Smooth muscle cell (in vitro differentiated cells): ENCODE data around the gene TMEM192. TPM values are rescaled to one million over a fixed set of nuclear protein-coding genes. Genes with fewer than 3 reads are reported as not detected.

ENCODE experiments used
- DNase-seq: peaks from one replicate; lab custom pipeline; 2025; ENCODE audit not compliant: unreplicated experiment; lab: John Stamatoyannopoulos, UW
- H2AFZ ChIP-seq: fragments of 200-600 bp; sonication (generic); 2 replicates; pipeline ENCODE4 v1.6.0; 2016; ENCODE audit warnings: antibody characterized with exemption, low read depth, mild to moderate bottlenecking
- H3F3A ChIP-seq: fragments of 200-600 bp; sonication (generic); 2 replicates; pipeline ENCODE4 v1.6.0; 2017; ENCODE audit warnings: antibody characterized with exemption, low read depth
- H3K27ac ChIP-seq: fragments of 200-600 bp; sonication (generic); 2 replicates; pipeline ENCODE4 v1.5.1; 2016; ENCODE audit warnings: low read depth, mild to moderate bottlenecking
- H3K27me3 ChIP-seq: fragments of 200-600 bp; sonication (generic); 2 replicates; pipeline ENCODE4 v1.6.1; 2016; ENCODE audit warnings: low read depth, mild to moderate bottlenecking
- H3K36me3 ChIP-seq: fragments of 200-600 bp; sonication (generic); 2 replicates; pipeline ENCODE4 v1.5.1; 2016; ENCODE audit warnings: low read depth
- H3K4me1 ChIP-seq: fragments of 200-600 bp; sonication (generic); 2 replicates; pipeline ENCODE4 v1.5.1; 2016; ENCODE audit warnings: low read depth
- H3K4me2 ChIP-seq: fragments of 200-600 bp; sonication (generic); 2 replicates; pipeline ENCODE4 v1.6.0; 2016; ENCODE audit warnings: mild to moderate bottlenecking
- H3K4me3 ChIP-seq: fragments of 200-600 bp; sonication (generic); 2 replicates; pipeline ENCODE4 v1.5.1; 2016; ENCODE audit warnings: mild to moderate bottlenecking
- H3K79me2 ChIP-seq: fragments of 200-600 bp; sonication (generic); 2 replicates; pipeline ENCODE4 v1.6.0; 2016; ENCODE audit warnings: low read depth, mild to moderate bottlenecking
- H3K9ac ChIP-seq: fragments of 200-600 bp; sonication (generic); 2 replicates; pipeline ENCODE4 v1.6.0; 2016; ENCODE audit warnings: low read depth
- H3K9me3 ChIP-seq: fragments of 200-600 bp; sonication (generic); replicated peaks from 2 replicates; pipeline ENCODE4 v1.5.1; 2016; ENCODE audit warnings: low read depth
- H4K20me1 ChIP-seq: fragments of 200-600 bp; sonication (generic); 2 replicates; pipeline ENCODE4 v1.6.0; 2016; ENCODE audit warnings: low read depth
- WGBS: methylation state at CpG from one replicate; pipeline ENCODE4 v1.1.7; 2016; ENCODE audit warnings: low lambda C conversion rate; 5-methylcytosine and 5-hydroxymethylcytosine counted together
- polyA plus RNA-seq: library from polyadenylated mRNA; unstranded; fragments of >200 nt; fragmentation: Nextera tagmentation; extraction: Ambion mirVana; gene quantifications from 2 replicates; pipeline ENCODE4 v1.2.1, GENCODE V29; 2016
- total RNA-seq: library from RNA; depleted of rRNA; stranded (reverse); fragments of >200 nt; gene quantifications from 2 replicates; pipeline ENCODE4 v1.2.3, GENCODE V29; 2014
- TF ChIP-seq, protein P1 (sequence below): fragments of 200-600 bp; sonication (generic); IDR thresholded peaks from 2 replicates; pipeline ENCODE4 v1.5.1; 2017; ENCODE audit warnings: borderline replicate concordance, mild to moderate bottlenecking, antibody characterized with exemption; ENCODE audit not compliant: insufficient read depth, poor library complexity, severe bottlenecking

Gene TMEM192
- total and polyA plus RNA-seq, 2 experiments from 2014 or later: 6.2 to 11.0 TPM

DNA sequence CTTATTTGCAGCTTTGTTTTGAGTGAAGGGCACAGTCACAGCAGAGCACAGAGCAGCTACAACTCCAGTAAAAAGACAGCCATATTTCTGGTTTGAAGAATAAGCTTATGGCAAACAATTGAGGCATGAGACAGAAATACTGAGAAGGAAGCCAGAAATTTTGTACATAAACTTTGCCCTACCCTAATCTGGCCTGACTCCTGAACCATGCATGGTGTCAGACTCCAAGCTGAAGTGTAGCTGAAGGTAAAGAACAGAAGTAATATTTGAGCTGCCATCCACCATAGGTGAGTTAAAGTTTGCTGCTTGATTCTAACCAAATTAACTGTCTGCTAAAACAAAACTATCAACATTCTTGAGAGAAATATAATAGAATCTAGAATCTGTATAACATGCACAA is 24.5 kb upstream of the TMEM192 start:
- Histone ChIP-seq H3K27ac (no peak overlapping the region), H4K20me1 (no peaks in the 10 kb centered on the region), H3K4me2 (no peak overlapping the region), H3K27me3 (no peaks in the 10 kb centered on the region), H3F3A (no peaks in the 10 kb centered on the region), H3K4me3 (no peak overlapping the region), H3K36me3 (no peaks in the 10 kb centered on the region), H3K4me1 (no peaks in the 10 kb centered on the region), H3K9me3 (no peaks in the 10 kb centered on the region), H3K79me2 (no peaks in the 10 kb centered on the region), H3K9ac (no peak overlapping the region), H2AFZ (no peak overlapping the region)
- no peak for DNase-seq
- TF ChIP-seq, protein P1, sequence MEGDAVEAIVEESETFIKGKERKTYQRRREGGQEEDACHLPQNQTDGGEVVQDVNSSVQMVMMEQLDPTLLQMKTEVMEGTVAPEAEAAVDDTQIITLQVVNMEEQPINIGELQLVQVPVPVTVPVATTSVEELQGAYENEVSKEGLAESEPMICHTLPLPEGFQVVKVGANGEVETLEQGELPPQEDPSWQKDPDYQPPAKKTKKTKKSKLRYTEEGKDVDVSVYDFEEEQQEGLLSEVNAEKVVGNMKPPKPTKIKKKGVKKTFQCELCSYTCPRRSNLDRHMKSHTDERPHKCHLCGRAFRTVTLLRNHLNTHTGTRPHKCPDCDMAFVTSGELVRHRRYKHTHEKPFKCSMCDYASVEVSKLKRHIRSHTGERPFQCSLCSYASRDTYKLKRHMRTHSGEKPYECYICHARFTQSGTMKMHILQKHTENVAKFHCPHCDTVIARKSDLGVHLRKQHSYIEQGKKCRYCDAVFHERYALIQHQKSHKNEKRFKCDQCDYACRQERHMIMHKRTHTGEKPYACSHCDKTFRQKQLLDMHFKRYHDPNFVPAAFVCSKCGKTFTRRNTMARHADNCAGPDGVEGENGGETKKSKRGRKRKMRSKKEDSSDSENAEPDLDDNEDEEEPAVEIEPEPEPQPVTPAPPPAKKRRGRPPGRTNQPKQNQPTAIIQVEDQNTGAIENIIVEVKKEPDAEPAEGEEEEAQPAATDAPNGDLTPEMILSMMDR: no peak

DNA sequence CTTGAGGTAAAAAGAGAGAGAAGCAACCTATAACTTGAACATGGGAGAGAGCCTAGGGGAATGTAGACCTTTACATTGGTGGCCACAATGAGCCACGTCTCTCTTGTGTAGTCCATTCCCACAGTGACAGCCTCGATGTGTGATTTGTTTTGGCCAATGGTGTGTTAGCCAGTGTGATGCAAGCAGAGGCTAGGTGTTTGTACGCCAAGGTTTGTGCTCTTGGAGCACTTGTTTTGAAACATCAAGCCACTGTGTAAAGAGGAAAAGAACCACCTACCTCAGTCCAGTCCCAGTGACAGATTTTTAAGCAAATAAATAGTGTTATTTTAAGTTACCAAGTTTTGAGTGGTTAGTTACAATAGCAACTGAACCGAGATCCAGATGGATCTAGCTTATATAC is 23.9 kb upstream of the TMEM192 start:
- Histone ChIP-seq H3K9ac (no peak overlapping the region), H3K79me2 (no peaks in the 10 kb centered on the region), H3F3A (no peaks in the 10 kb centered on the region), H3K36me3 (no peaks in the 10 kb centered on the region), H3K27me3 (no peaks in the 10 kb centered on the region), H3K9me3 (no peaks in the 10 kb centered on the region), H3K4me3 (no peak overlapping the region), H2AFZ (no peak overlapping the region), H3K4me1 (no peaks in the 10 kb centered on the region), H3K27ac (no peak overlapping the region), H4K20me1 (no peaks in the 10 kb centered on the region), H3K4me2 (no peak overlapping the region)
- TF ChIP-seq, protein P1: no peak
- WGBS: 89% methylated on average over 4 of the region's 4 CpGs
- DNase-seq: no peak

DNA sequence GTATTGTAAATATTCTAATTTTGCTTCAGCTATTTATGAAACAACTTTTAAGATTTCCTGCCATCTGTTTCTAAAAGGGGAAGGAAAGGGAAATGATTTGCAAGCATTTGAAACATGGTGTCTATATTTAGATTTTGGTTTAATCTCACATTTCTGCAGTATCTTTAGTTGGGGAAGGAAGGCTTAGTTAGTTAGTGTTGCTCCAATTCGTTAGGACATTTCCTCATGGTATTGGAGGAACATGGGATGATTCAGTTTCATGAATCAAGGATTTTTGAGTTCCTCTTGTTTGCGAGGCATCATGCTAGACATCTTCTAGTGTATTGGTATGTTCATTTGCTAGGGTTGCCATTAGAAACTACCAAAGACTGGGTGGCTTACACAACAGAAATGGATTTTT is 20.5 kb upstream of the TMEM192 start:
- Histone ChIP-seq H3K27ac (no peak overlapping the region), H3K36me3 (no peaks in the 10 kb centered on the region), H3K9ac (no peak overlapping the region), H3K9me3 (no peaks in the 10 kb centered on the region), H4K20me1 (no peaks in the 10 kb centered on the region), H3F3A (no peaks in the 10 kb centered on the region), H3K4me3 (no peak overlapping the region), H3K27me3 (peaks cover 7% of the 10 kb centered on the region), H3K4me1 (no peaks in the 10 kb centered on the region), H3K79me2 (no peaks in the 10 kb centered on the region), H2AFZ (peak overlapping the region; percentile 3), H3K4me2 (no peak overlapping the region)
- TF ChIP-seq, protein P1: no peak
- WGBS: 73% methylated on average over 2 of the region's 2 CpGs
- no peak for DNase-seq

DNA sequence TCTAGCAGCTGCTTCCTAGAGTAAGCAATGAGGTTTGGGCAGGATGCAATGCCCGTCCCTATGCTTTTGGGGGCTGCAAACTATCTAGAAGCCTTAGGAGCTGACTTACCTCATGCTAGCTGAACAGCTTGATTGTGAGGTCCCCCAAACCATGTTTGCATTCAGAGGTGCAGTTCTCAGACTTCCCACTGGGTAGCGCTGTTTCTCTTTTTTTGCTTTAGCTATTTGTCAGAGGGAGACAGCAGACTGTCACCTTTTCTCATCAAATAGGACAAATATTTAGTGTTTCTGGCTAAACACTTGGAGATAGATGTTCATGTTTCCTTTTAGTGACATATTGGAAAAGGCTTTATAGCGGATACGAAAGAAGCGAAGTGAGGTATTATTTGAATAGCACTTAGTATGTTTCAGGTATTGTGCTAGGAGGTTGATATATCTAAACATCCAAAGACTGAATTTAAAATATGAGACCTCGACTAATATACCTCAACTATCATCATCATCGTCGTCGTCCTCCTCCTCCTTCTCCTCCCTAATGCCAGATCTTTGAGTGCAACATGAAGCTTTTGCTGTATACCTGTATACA is 18.7 kb upstream of the TMEM192 start:
- 19% methylated on average over 9 of the region's 9 CpGs for WGBS
- DNase-seq: peak; percentile 58
- H3K27me3 ChIP-seq: peaks cover 7% of the 10 kb centered on the region
- H3K27ac ChIP-seq: no peak overlapping the region
- no peaks in the 10 kb centered on the region for H3K36me3 ChIP-seq
- H4K20me1 ChIP-seq: no peaks in the 10 kb centered on the region
- no peak overlapping the region for H2AFZ ChIP-seq
- H3K9ac ChIP-seq: no peak overlapping the region
- H3K4me3 ChIP-seq: no peak overlapping the region
- H3K9me3 ChIP-seq: no peaks in the 10 kb centered on the region
- no peaks in the 10 kb centered on the region for H3F3A ChIP-seq
- no peaks in the 10 kb centered on the region for H3K79me2 ChIP-seq
- TF ChIP-seq, protein P1: peak; percentile 88
- no peaks in the 10 kb centered on the region for H3K4me1 ChIP-seq
- no peak overlapping the region for H3K4me2 ChIP-seq
